Measurements from ENCODE around the gene EEA1. TPM values are rescaled to one million over a fixed set of nuclear protein-coding genes. Genes with fewer than 3 reads are reported as not detected.
"Not testable (repeated sequence)": the region's sequence is repeated elsewhere in the genome, so short reads cannot be mapped to it uniquely, and the experiment has no call there.

Gene EEA1
- total RNA-seq, 6 experiments from 2014 or later: 8.9 to 20.3 (median 16.3) TPM

DNA sequence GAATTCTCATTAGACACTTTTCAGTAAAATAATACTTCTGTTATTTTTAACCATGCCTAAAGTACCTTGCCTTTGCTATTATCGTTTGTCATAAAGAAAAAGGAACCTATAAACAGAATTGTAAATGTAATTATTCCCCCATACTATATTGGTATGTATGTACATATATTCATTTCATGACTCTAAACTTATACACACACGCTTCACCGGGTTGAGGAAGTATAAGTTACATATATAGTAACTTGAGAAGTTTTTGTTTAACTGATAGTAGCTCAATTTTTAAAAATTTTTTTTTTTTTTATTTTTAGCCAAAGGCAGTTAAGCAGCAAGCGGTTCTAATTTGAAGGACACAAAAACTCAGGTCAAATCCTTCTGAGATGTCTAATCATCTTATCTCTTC lies 118.7 kb downstream of the EEA1 start:
- Histone ChIP-seq H3K4me3 (no peak overlapping the region), H3K27ac (no peak overlapping the region), H3K27me3 (no peaks in the 10 kb centered on the region), H3K4me1 (no peaks in the 10 kb centered on the region), H3K9me3 (no peaks in the 10 kb centered on the region), H3K36me3 (peaks cover 0 to 17% (median 3%) of the 10 kb centered on the region in 4 donors)
- intact Hi-C loops (cut with DNase I): no loop called here
- ATAC-seq: no peak
- TF ChIP-seq, protein P1, sequence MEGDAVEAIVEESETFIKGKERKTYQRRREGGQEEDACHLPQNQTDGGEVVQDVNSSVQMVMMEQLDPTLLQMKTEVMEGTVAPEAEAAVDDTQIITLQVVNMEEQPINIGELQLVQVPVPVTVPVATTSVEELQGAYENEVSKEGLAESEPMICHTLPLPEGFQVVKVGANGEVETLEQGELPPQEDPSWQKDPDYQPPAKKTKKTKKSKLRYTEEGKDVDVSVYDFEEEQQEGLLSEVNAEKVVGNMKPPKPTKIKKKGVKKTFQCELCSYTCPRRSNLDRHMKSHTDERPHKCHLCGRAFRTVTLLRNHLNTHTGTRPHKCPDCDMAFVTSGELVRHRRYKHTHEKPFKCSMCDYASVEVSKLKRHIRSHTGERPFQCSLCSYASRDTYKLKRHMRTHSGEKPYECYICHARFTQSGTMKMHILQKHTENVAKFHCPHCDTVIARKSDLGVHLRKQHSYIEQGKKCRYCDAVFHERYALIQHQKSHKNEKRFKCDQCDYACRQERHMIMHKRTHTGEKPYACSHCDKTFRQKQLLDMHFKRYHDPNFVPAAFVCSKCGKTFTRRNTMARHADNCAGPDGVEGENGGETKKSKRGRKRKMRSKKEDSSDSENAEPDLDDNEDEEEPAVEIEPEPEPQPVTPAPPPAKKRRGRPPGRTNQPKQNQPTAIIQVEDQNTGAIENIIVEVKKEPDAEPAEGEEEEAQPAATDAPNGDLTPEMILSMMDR (IDR thresholded peaks at IDR 0.05): no peak
- no peak for TF ChIP-seq POLR2A (IDR thresholded peaks at IDR 0.05)
- WGBS (ENCODE audit: insufficient coverage, low coverage, low lambda C conversion rate, missing lambda C conversion rate): 88% methylated on average over 4 of the region's 4 CpGs
- no peak for DNase-seq

DNA sequence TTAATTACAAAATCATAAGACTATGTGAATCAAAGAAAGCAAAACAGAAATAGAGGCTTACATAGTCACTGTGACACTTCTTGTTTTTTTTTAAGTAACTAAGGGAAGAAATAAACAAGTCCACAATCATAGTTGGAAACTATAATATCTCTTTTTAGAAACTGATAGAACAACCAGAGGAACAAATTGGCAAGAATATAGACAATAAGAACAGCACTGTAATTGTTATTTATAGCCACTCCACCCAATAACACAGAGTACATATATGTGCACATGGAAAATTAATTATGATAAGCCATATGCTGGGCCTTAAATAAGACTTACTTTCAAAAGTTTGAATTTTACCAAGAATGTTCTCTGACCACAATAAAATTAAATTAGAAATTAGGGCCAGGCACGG lies 125.2 kb downstream of the EEA1 start:
- TF ChIP-seq POLR2A (IDR thresholded peaks at IDR 0.05): no peak
- H3K9me3 ChIP-seq: no peaks in the 10 kb centered on the region
- peaks cover 0 to 16% (median 3%) of the 10 kb centered on the region in 4 donors for H3K36me3 ChIP-seq
- ATAC-seq: no peak
- no CpG with 5 or more reads among the region's 1 CpG for WGBS (ENCODE audit: insufficient coverage, low coverage, low lambda C conversion rate, missing lambda C conversion rate)
- no peak overlapping the region for H3K4me3 ChIP-seq
- no peak for DNase-seq
- intact Hi-C loops (cut with DNase I): no loop called here
- no peaks in the 10 kb centered on the region for H3K27me3 ChIP-seq
- H3K27ac ChIP-seq: no peak overlapping the region
- H3K4me1 ChIP-seq: no peaks in the 10 kb centered on the region

DNA sequence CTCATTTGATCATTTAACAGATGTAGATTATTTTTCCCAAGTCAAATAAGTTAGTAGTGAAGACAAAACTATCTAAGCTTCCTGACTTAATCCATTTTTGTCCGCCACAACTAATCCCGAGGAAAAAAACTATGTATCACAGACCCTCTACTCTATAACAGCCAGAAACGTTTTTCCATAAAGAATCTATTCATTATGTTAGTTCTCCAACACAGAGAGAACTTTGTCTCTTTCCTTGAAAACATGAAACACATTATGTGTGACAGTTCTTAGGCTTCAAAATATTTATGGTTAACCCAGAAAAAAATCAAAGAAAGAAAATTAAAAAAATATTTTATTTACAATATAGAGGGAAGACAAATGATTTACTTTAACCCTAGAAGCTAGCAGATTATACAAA lies 126.2 kb downstream of the EEA1 start:
- peaks cover 0 to 18% (median 4%) of the 10 kb centered on the region in 4 donors for H3K36me3 ChIP-seq
- ATAC-seq (no peak), DNase-seq (no peak)
- H3K4me3 ChIP-seq: no peak overlapping the region
- TF ChIP-seq, protein P1 (IDR thresholded peaks at IDR 0.05): no peak
- no peak for TF ChIP-seq POLR2A (IDR thresholded peaks at IDR 0.05)
- no peak overlapping the region for H3K27ac ChIP-seq
- no peaks in the 10 kb centered on the region for H3K4me1 ChIP-seq
- no peaks in the 10 kb centered on the region for H3K9me3 ChIP-seq
- WGBS (ENCODE audit: insufficient coverage, low coverage, low lambda C conversion rate, missing lambda C conversion rate): 82% methylated on average over 3 of the region's 3 CpGs
- intact Hi-C loops (cut with DNase I): no loop called here
- H3K27me3 ChIP-seq: no peaks in the 10 kb centered on the region

DNA sequence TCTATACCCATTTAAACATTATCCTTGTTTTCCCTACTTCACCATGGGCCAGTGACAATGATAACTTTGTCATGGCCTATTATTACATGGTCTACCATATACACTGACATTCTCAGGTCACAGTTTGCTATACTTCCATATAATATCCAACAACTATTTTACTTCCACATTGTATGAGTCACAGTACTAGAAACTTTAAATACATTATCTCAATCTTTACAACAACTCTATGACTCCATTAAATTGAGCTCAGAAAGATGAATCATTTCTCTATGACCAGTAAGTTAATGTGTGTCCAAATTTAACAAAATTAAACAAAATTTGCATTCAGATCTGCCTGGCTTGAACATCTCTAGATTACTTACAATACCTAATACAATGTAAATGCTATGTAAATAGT lies 132.4 kb downstream of the EEA1 start:
- Histone ChIP-seq H3K4me3 (no peak overlapping the region), H3K36me3 (peaks cover 0 to 15% (median 6%) of the 10 kb centered on the region in 4 donors), H3K9me3 (no peaks in the 10 kb centered on the region), H3K4me1 (no peaks in the 10 kb centered on the region), H3K27ac (no peak overlapping the region), H3K27me3 (no peaks in the 10 kb centered on the region)
- ATAC-seq: no peak
- TF ChIP-seq POLR2A (IDR thresholded peaks at IDR 0.05): no peak
- TF ChIP-seq, protein P1 (IDR thresholded peaks at IDR 0.05): no peak
- intact Hi-C loops (cut with DNase I): no loop called here
- no peak for DNase-seq

DNA sequence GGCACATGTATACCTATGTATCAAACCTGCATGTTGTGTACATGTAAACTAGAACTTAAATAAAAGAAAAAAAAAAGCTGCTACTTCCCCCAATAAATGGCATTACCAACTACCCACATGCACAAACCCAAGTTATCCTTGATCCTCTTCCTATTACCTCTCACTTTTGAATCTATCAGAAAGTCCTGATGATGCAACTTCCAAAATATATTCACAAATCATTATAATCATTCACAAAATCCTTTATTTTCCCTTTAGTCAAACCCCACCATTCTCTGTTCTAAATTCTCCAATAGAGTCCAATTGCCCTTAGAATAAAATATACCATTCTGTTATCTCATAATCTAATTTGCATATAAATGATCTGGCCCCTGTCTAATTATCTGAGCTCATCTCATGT lies 134.3 kb downstream of the EEA1 start:
- Histone ChIP-seq H3K27me3 (no peaks in the 10 kb centered on the region), H3K9me3 (no peaks in the 10 kb centered on the region), H3K36me3 (peaks cover 0 to 13% (median 3%) of the 10 kb centered on the region in 4 donors), H3K4me1 (no peaks in the 10 kb centered on the region), H3K4me3 (no peak overlapping the region), H3K27ac (no peak overlapping the region)
- ATAC-seq (no peak), DNase-seq (no peak)
- no peak for TF ChIP-seq POLR2A (IDR thresholded peaks at IDR 0.05)
- TF ChIP-seq, protein P1 (IDR thresholded peaks at IDR 0.05): no peak
- intact Hi-C loops (cut with DNase I): no loop called here

DNA sequence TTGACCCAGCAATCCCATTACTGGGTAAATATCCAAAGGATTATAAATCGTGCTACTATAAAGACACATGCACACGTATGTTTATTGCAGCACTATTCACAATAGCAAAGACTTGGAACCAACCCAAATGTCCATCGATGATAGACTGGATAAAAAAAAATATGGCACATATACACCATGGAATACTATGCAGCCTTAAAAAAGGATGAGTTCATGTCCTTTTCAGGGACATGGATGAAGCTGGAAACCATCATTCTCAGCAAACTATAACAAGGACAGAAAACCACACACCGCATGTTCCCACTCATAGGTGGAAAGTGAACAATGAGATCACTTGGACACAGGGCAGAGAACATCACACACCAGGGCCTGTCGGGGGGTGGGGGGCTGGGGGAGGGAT lies 134.7 kb downstream of the EEA1 start:
- H3K4me1 ChIP-seq; H3K27ac ChIP-seq; H3K27me3 ChIP-seq; intact Hi-C loops (cut with DNase I); ATAC-seq; DNase-seq; H3K9me3 ChIP-seq; H3K4me3 ChIP-seq: not testable (repeated sequence)
- H3K36me3 ChIP-seq: peaks cover 0 to 13% (median 3%) of the 10 kb centered on the region in 4 donors
- WGBS (ENCODE audit: insufficient coverage, low coverage, low lambda C conversion rate, missing lambda C conversion rate): 91% methylated on average over 5 of the region's 5 CpGs

Data from right lobe of liver (tissue), 6 donors.